VCaP (cell line): ENCODE data around the gene KDSR.
A peak's percentile ranks its signal among the peaks of the same experiment; 100 is the strongest.

ENCODE experiments used
- H3K27ac ChIP-seq: fragments of 450-650 bp; 2 replicates; pipeline ENCODE4 v1.5.1; 2017
- CTCF ChIP-seq: fragments of 450-650 bp; conservative IDR thresholded peaks from 2 replicates; pipeline ENCODE4 v1.5.1; 2017; ENCODE audit warnings: mild to moderate bottlenecking, moderate library complexity

The KDSR gene

GRCh38 chr18:63367053-63367953, at the start of gene KDSR:
Gene KDSR (minus strand): TSS chr18:63367206. CDS start chr18:63367118, 88 bp downstream.
- TF ChIP-seq CTCF = no peak

GRCh38 chr18:63412953-63413352, 45.9 kb upstream of the KDSR start:
- H3K27ac ChIP-seq = no peak overlapping the region
- no peak for TF ChIP-seq CTCF

More at GRCh38 chr18:63367053-63367953, at the start of gene KDSR:
- H3K27ac ChIP-seq = peak within 1 kb of the TSS; percentile 89

GRCh38 chr18:63410792-63411191, 43.8 kb upstream of the KDSR start:
- TF ChIP-seq CTCF = no peak
- no peak overlapping the region for H3K27ac ChIP-seq

GRCh38 chr18:63409301-63409700, 42.3 kb upstream of the KDSR start:
- H3K27ac ChIP-seq = no peak overlapping the region
- TF ChIP-seq CTCF = no peak

- no peak overlapping the region for H3K27ac ChIP-seq
- no peak for TF ChIP-seq CTCF
Measured at GRCh38 chr18:63407734-63408133, 40.7 kb upstream of the KDSR start.

GRCh38 chr18:63405986-63406385, 39.0 kb upstream of the KDSR start:
- H3K27ac ChIP-seq = no peak overlapping the region
- TF ChIP-seq CTCF = no peak

GRCh38 chr18:63402246-63403162, 35.5 kb upstream of the KDSR start:
- H3K27ac ChIP-seq = no peak overlapping the region
- TF ChIP-seq CTCF = no peak
